GM12878 (cell line): ENCODE results near the gene DELE1. TPM values are rescaled to one million over a fixed set of nuclear protein-coding genes. Genes with fewer than 3 reads are reported as not detected.

Source experiments
- ATF2 ChIP-seq: IDR thresholded peaks from 2 replicates; pipeline ENCODE4 v1.6.1; 2012; ENCODE audit warnings: low read length, inconsistent platforms
- EP300 ChIP-seq, 2 experiments: fragments of 150-350 bp in 1 of 2; IDR thresholded peaks; 2 replicates each; pipeline ENCODE4 v1.6.1; 2011 to 2012; ENCODE audit warnings: low read depth in 2 of 2, low read length in 2 of 2, borderline replicate concordance in 1 of 2, improper control_type of control experiment in 1 of 2, inconsistent platforms in 1 of 2; ENCODE audit not compliant: control insufficient read depth in 1 of 2
- FOS ChIP-seq: IDR thresholded peaks from 3 replicates; pipeline ENCODE4 v1.6.1; 2011; ENCODE audit warnings: borderline replicate concordance; ENCODE audit not compliant: insufficient read length; ENCODE audit errors: extremely low read depth
- GATAD2B ChIP-seq: fragments of 450-650 bp; conservative IDR thresholded peaks from 2 replicates; pipeline ENCODE4 v1.6.1; 2017; ENCODE audit warnings: low read depth, mild to moderate bottlenecking, moderate library complexity
- HSF1 ChIP-seq: fragments of 150-350 bp; IDR thresholded peaks from 2 replicates; pipeline ENCODE4 v1.6.1; 2014; ENCODE audit warnings: mild to moderate bottlenecking, low read depth, low read length
- MLLT1 ChIP-seq: fragments of 450-650 bp; IDR thresholded peaks from 2 replicates; pipeline ENCODE4 v1.6.1; 2016; ENCODE audit warnings: mild to moderate bottlenecking
- MTA3 ChIP-seq: IDR thresholded peaks from 2 replicates; pipeline ENCODE4 v1.6.1; 2012; ENCODE audit warnings: low read length, inconsistent platforms, borderline replicate concordance
- PML ChIP-seq: IDR thresholded peaks from 2 replicates; pipeline ENCODE4 v1.6.1; 2012; ENCODE audit warnings: low read length, inconsistent platforms
- POLR2AphosphoS2 ChIP-seq: IDR thresholded peaks from 2 replicates; pipeline ENCODE4 v1.6.1; 2011; ENCODE audit warnings: low read depth, mild to moderate bottlenecking, low read length, improper control_type of control experiment, moderate library complexity
- POLR2AphosphoS5 ChIP-seq: IDR thresholded peaks from 2 replicates; pipeline ENCODE4 v1.6.1; 2011; ENCODE audit warnings: mild to moderate bottlenecking, low read length, inconsistent platforms
- PRDM15 ChIP-seq: fragments of 450-650 bp; formaldehyde crosslinking; IDR thresholded peaks from 2 replicates; pipeline ENCODE4 v1.4.0; 2020; ENCODE audit warnings: mild to moderate bottlenecking, moderate library complexity
- RFX5 ChIP-seq: IDR thresholded peaks from 2 replicates; pipeline ENCODE4 v1.6.1; 2011; ENCODE audit warnings: low read depth, low read length, improper control_type of control experiment
- SMAD5 ChIP-seq: IDR thresholded peaks from 2 replicates; pipeline ENCODE4 v1.6.1; 2016; ENCODE audit warnings: antibody characterized with exemption, low read depth
- SMC3 ChIP-seq: IDR thresholded peaks from 2 replicates; pipeline ENCODE4 v1.6.1; 2011; ENCODE audit warnings: low read length, improper control_type of control experiment, borderline replicate concordance
- TBL1XR1 ChIP-seq: IDR thresholded peaks from 2 replicates; pipeline ENCODE4 v1.6.1; 2012; ENCODE audit warnings: low read depth, low read length, improper control_type of control experiment
- TCF3 ChIP-seq: IDR thresholded peaks from 2 replicates; pipeline ENCODE4 v1.6.1; 2012; ENCODE audit warnings: low read depth, mild to moderate bottlenecking, low read length, borderline replicate concordance; ENCODE audit not compliant: insufficient read depth
- YY1 ChIP-seq: IDR thresholded peaks from 2 replicates; pipeline ENCODE4 v1.6.1; 2011; ENCODE audit warnings: low read depth, mild to moderate bottlenecking, low read length
- ZZZ3 ChIP-seq: IDR thresholded peaks from 2 replicates; pipeline ENCODE4 v1.6.1; 2011; ENCODE audit warnings: low read depth; ENCODE audit not compliant: control insufficient read depth, insufficient read length
- polyA plus RNA-seq, 11 experiments: library from polyadenylated mRNA; depleted of rRNA in 4 of 11; unstranded in 6 of 11; stranded (reverse) in 5 of 11; fragments of >200 nt; fragmentation: Nextera tagmentation in 4 of 11; fragmentation: Illumina TruSeq in 1 of 11; extraction: Ambion mirVana in 4 of 11; extraction: Trizol in 1 of 11; gene quantifications; 1 replicate in 1 of 11; 2 replicates in 10 of 11; pipeline versions ENCODE4 v1.2.1 to v1.2.3, GENCODE V29; 2011 to 2016; ENCODE audit warnings: inconsistent platforms in 2 of 11, missing spikeins in 2 of 11, low read depth in 1 of 11
- total RNA-seq, 4 experiments: library from RNA; depleted of rRNA in 3 of 4; stranded (reverse); fragments of >200 nt in 3 of 4; fragmentation: Illumina TruSeq in 1 of 4; extraction: Trizol in 1 of 4; gene quantifications; 2 replicates each; pipeline versions ENCODE4 v1.2.1 to v1.2.3, GENCODE V29; 2013 to 2021

Gene DELE1
- total and polyA plus RNA-seq, 10 of the 15 experiments (the other 5 are each of a cell fraction or from before 2014, with no cell fraction given): 18.9 to 71.4 (median 47.6) TPM

GRCh38 chr5:141923448-141924313 lies at the start of gene DELE1 (continued):
- TF ChIP-seq TCF3 (0 out of 2 replicates have a peak, but pooled peaks have one; percentile 34), RFX5 (0 out of 2 replicates have a peak, but pooled peaks have one; percentile 38), ZZZ3 (no peak), FOS (no peak), YY1 (peak; percentile 62; the same call in 1 of the 2 replicates), EP300 (IDR thresholded peaks at IDR 0.05; ENCODE audit: borderline replicate concordance in 1 of 2, control insufficient read depth in 1 of 2, low read depth in 2 of 2, low read length in 2 of 2) (0 out of 4 replicates have a peak, but pooled peaks of 1 of the 2 experiments have one; percentile 6), MTA3 (no peak), HSF1 (no peak), MLLT1 (no peak), POLR2AphosphoS5 (peak; percentile 88), PML (peak; percentile 94), ATF2 (no peak), SMC3 (no peak), PRDM15 (CRISPR knock-in tag) (no peak), GATAD2B (peak; percentile 92), POLR2AphosphoS2 (peak; percentile 59; the same call in 1 of the 2 replicates), SMAD5 (peak; percentile 41; the same call in 1 of the 2 replicates), TBL1XR1 (0 out of 2 replicates have a peak, but pooled peaks have one; percentile 50)
